ENCODE results near the gene APOA4. TPM values are rescaled to one million over a fixed set of nuclear protein-coding genes. Genes with fewer than 3 reads are reported as not detected.

The APOA4 gene
- total and polyA plus RNA-seq, 2 donors (not counting 1 experiment from before 2014, with no cell fraction given) = not detected

DNA sequence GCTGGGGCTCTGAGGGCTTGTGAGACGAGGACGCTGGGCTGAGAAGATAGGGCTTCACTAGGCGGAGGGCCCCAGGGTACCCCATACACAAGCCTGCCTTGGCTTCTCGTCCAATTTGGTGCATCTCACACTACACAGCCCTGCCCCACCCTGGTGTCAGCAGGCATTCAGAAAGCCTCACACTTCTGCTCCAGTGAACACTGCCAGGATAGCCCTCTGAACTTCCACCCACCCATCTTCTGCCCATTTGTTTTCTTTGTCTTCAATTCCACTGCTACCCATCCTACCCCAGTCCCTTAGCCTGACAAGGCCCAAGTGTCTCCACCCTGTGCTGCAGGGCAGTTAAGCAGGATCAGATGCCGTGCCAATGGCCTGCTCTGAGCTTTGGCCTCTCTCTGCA, 48.4 kb downstream of the APOA4 start:
- Histone ChIP-seq H3K9me3 (ENCODE audit: control extremely low read depth in 1 of 3, control insufficient read depth in 2 of 3, insufficient read depth in 1 of 3, low read length in 2 of 3) (no peaks in the 10 kb centered on the region), H3K4me2 (replicated peaks; ENCODE audit: low read depth, low read length, poor library complexity, severe bottlenecking) (no peak overlapping the region), H3K4me3 (ENCODE audit: control extremely low read depth in 1 of 5, extremely low read depth in 1 of 5, insufficient read depth in 1 of 5, low read depth in 2 of 5, low read length in 4 of 5) (no peak overlapping the region), H3K27ac (ENCODE audit: low read length in 2 of 2) (no peak overlapping the region), H3K4me1 (ENCODE audit: control insufficient read depth in 2 of 2, insufficient read depth in 2 of 2, low read length in 2 of 2) (peaks cover 23 to 28% of the 10 kb centered on the region in 2 donors), H3K27me3 (replicated peaks in 1 of 4; ENCODE audit: control extremely low read depth in 1 of 4, control insufficient read depth in 3 of 4, insufficient read depth in 4 of 4, low read length in 3 of 4) (no peaks in the 10 kb centered on the region), H4K20me1 (ENCODE audit: control insufficient read depth, insufficient read depth, low read length, poor library complexity, severe bottlenecking) (peaks cover 4% of the 10 kb centered on the region), H3K36me3 (replicated peaks in 1 of 2; ENCODE audit: control extremely low read depth in 1 of 2, control insufficient read depth in 1 of 2, extremely low read depth in 1 of 2, insufficient read depth in 2 of 2, low read length in 1 of 2) (peaks cover 6 to 30% of the 10 kb centered on the region in 2 experiments), H3K79me2 (ENCODE audit: control insufficient read depth, insufficient read depth, low read length) (peaks cover 29% of the 10 kb centered on the region), H2AFZ (ENCODE audit: insufficient read depth, low read depth, low read length, poor library complexity, severe bottlenecking) (no peak overlapping the region), H3K9ac (ENCODE audit: low read length) (no peak overlapping the region)
- DNase-seq (no peak), ATAC-seq (ENCODE audit: low read depth) (no peak)
- TF ChIP-seq EZH2 (IDR thresholded peaks at IDR 0.05; ENCODE audit: borderline replicate concordance, insufficient read depth, low read depth, low read length, poor library complexity, severe bottlenecking) (no peak), CTCF (IDR thresholded peaks at IDR 0.05) (no peak)
- H3K4me3 Mint-ChIP-seq = no peak overlapping the region
- 93% methylated on average over 4 of the region's 5 CpGs for WGBS (ENCODE audit: insufficient coverage)
- peaks cover 34% of the 10 kb centered on the region for H3K4me1 Mint-ChIP-seq
- ChIA-PET POLR2A (interaction anchor here (1.2 kb wide), 1 partner anchor 13 kb away, joined by 6 read pairs; the partner anchor contains the start of gene ZPR1), CTCF (interaction anchor here (1.2 to 2.6 kb wide), 2 partner anchors 17 to 452 kb away, joined by 4 to 10 read pairs; partner anchors contain the start of gene APOA5)
- intact Hi-C loops (cut with micrococcal nuclease) = loop anchor here (5.0 kb wide), 3 partner anchors 78 to 323 kb away; partner anchors contain the start of gene SIK3
- H3K27ac Mint-ChIP-seq = peak overlapping the region; percentile 55
- no peaks in the 10 kb centered on the region for H3K9me3 Mint-ChIP-seq (ENCODE audit: insufficient read depth)
- no peaks in the 10 kb centered on the region for H3K27me3 Mint-ChIP-seq
